HepG2 (cell line): ENCODE results near the gene SNED1. TPM values are rescaled to one million over a fixed set of nuclear protein-coding genes. Genes with fewer than 3 reads are reported as not detected.

Experiments used
- ATAC-seq: fragments of 200-7000 bp; cut with Tn5 transposase; 3 replicates; pipeline ENCODE4 v1.9.1; 2020; ENCODE audit warnings: mild to moderate bottlenecking, moderate library complexity
- BruUV-seq: library from RNA; stranded (reverse); fragments of 400-500 nt; replicated peaks from 2 replicates; lab custom pipeline; 2021; lab: Mats Ljungman, UMichigan
- CTCF ChIA-PET: fragments of 300-600 bp; formaldehyde crosslinking; extraction: SDS; loops from one replicate; lab custom pipeline; 2021; ENCODE audit warnings: low total read pairs, inconsistent platforms, low intra/inter-chr PET ratio; lab: Yijun Ruan, JAX
- POLR2A ChIA-PET: fragments of 350-600 bp; sonication (Branson Sonifier 250); formaldehyde crosslinking; loops from one replicate; lab custom pipeline; 2020; ENCODE audit warnings: antibody characterized with exemption, inconsistent platforms; lab: Yijun Ruan, JAX
- DNase-seq: peaks from one replicate; pipeline ENCODE4 v3.0.0-alpha.2; 2015; ENCODE audit warnings: low spot score
- FAIRE-seq: peaks from 3 replicates; lab custom pipeline; 2011; peaks lifted over from hg19 to GRCh38; lab: Jason Lieb, UNC
- H2AFZ ChIP-seq: one replicate; pipeline ENCODE4 v1.6.1; 2011; ENCODE audit warnings: low read length, inconsistent platforms
- H3K27ac ChIP-seq: fragments of 300-600 bp; 3 replicates; pipeline ENCODE4 v1.8.0; 2011; ENCODE audit warnings: mixed run types, mild to moderate bottlenecking, mixed read lengths, low read length, inconsistent platforms; ENCODE audit not compliant: insufficient read depth; ENCODE audit errors: extremely low read length
- H3K27me3 ChIP-seq, 2 experiments: fragments of 200-600 bp in 1 of 2; 2 replicates in 1 of 2; 3 replicates in 1 of 2; pipeline versions ENCODE4 v1.6.0 to v1.8.0; 2011; ENCODE audit warnings: low read length in 2 of 2, mild to moderate bottlenecking in 2 of 2, moderate library complexity in 2 of 2, inconsistent platforms in 1 of 2; ENCODE audit not compliant: insufficient read depth in 2 of 2, control insufficient read depth in 1 of 2
- H3K36me3 ChIP-seq, 2 experiments: fragments of 200-600 bp in 1 of 2; replicated peaks in 1 of 2; 2 replicates in 1 of 2; 3 replicates in 1 of 2; pipeline versions ENCODE4 v1.5.1 to v1.8.0; 2011; ENCODE audit warnings: low read length in 2 of 2, inconsistent platforms in 1 of 2; ENCODE audit not compliant: insufficient read depth in 2 of 2, control insufficient read depth in 1 of 2
- H3K4me1 ChIP-seq: 2 replicates; pipeline ENCODE4 v1.5.1; 2012; ENCODE audit warnings: low read length, inconsistent platforms; ENCODE audit not compliant: insufficient read depth
- H3K4me2 ChIP-seq: 2 replicates; pipeline ENCODE4 v1.6.0; 2011; ENCODE audit warnings: low read depth, low read length, inconsistent platforms
- H3K4me3 ChIP-seq, 3 experiments: fragments of 200-600 bp in 1 of 3; sonication (generic), shearing (Covaris generic) in 1 of 3; replicated peaks in 1 of 3; 2 replicates each; pipeline ENCODE4 v1.5.1; 2011 to 2016; ENCODE audit warnings: low read length in 3 of 3, inconsistent platforms in 2 of 3, low read depth in 2 of 3, mild to moderate bottlenecking in 2 of 3, control low read depth in 1 of 3, mixed read lengths in 1 of 3; ENCODE audit not compliant: insufficient read depth in 1 of 3
- H3K79me2 ChIP-seq: one replicate; pipeline ENCODE4 v1.6.1; 2011; ENCODE audit warnings: low read length, inconsistent platforms; ENCODE audit not compliant: insufficient read depth
- H3K9ac ChIP-seq: 2 replicates; pipeline ENCODE4 v1.6.0; 2011; ENCODE audit warnings: mild to moderate bottlenecking, low read depth, low read length, inconsistent platforms; ENCODE audit not compliant: insufficient read depth
- H3K9me3 ChIP-seq: 2 replicates; pipeline ENCODE4 v1.5.1; 2012; ENCODE audit warnings: mild to moderate bottlenecking, low read length
- H4K20me1 ChIP-seq: 2 replicates; pipeline ENCODE4 v1.6.0; 2011; ENCODE audit warnings: inconsistent platforms, mild to moderate bottlenecking, low read length, moderate library complexity; ENCODE audit not compliant: insufficient read depth
- ARID5B ChIP-seq: IDR thresholded peaks from 2 replicates; pipeline ENCODE4 v1.4.0; 2020; ENCODE audit warnings: mild to moderate bottlenecking, missing genetic modification reagents
- CTCF ChIP-seq: sonication (generic); formaldehyde crosslinking; IDR thresholded peaks from 2 replicates; pipeline ENCODE4 v1.5.0; 2020; ENCODE audit warnings: mild to moderate bottlenecking, missing genetic modification reagents, moderate library complexity
- RFXAP ChIP-seq: sonication (generic); formaldehyde crosslinking; IDR thresholded peaks from 2 replicates; pipeline ENCODE4 v1.4.0; 2020; ENCODE audit warnings: missing genetic modification reagents, borderline replicate concordance
- TCF12 ChIP-seq, 2 experiments: fragments of 450-650 bp in 1 of 2; sonication (generic) in 1 of 2; formaldehyde crosslinking in 1 of 2; IDR thresholded peaks; 2 replicates each; pipeline versions ENCODE4 v1.6.1 to v1.8.0; 2017 to 2022; ENCODE audit warnings: antibody characterized with exemption in 1 of 2, mild to moderate bottlenecking in 1 of 2, missing genetic modification reagents in 1 of 2, moderate library complexity in 1 of 2
- ZNF614 ChIP-seq: IDR thresholded peaks from 2 replicates; pipeline ENCODE4 v1.6.1; 2018; ENCODE audit warnings: missing biosample characterization, missing genetic modification reagents, inconsistent platforms, borderline replicate concordance
- WGBS: methylation state at CpG from one replicate; pipeline ENCODE4 v1.1.6; 2017; ENCODE audit warnings: low lambda C conversion rate; 5-methylcytosine and 5-hydroxymethylcytosine counted together
- in situ Hi-C: cut with HindIII; loops from 2 replicates; pipeline ENCODE4 v1.10.0; 2017; ENCODE audit warnings: low pct_unique_long_range_greater_than_20kb; ENCODE audit not compliant: extremely low pct_ligation_motif_present
- intact Hi-C: fragments of 100-400 bp; cut with micrococcal nuclease; formaldehyde crosslinking; loops from one replicate; pipeline ENCODE4 v1.10.0; 2022; ENCODE audit not compliant: unreplicated experiment
- polyA plus RNA-seq, 8 experiments: library from polyadenylated mRNA; depleted of rRNA in 3 of 8; stranded (reverse) in 7 of 8; unstranded in 1 of 8; fragments of >200 nt; fragmentation: Illumina TruSeq in 4 of 8; extraction: Trizol in 4 of 8; gene quantifications; 2 replicates each; pipeline versions ENCODE4 v1.2.1 to v1.2.3, GENCODE V29; 2011 to 2016; ENCODE audit warnings: low read depth in 4 of 8, missing spikeins in 1 of 8, mixed read lengths in 1 of 8; ENCODE audit not compliant: insufficient read depth in 1 of 8
- total RNA-seq, 5 experiments: library from RNA; depleted of rRNA; stranded (reverse); fragments of >200 nt; fragmentation: Illumina TruSeq; extraction: Trizol; gene quantifications; 2 replicates each; pipeline ENCODE4 v1.2.3, GENCODE V29; 2016; ENCODE audit warnings: low read depth in 1 of 5

Gene SNED1
- total and polyA plus RNA-seq, 2 of the 13 experiments (the other 11 are each of a cell fraction or from before 2014, with no cell fraction given): 0.15 to 0.65 TPM

- in situ Hi-C loops (no loop called here), intact Hi-C loops (no loop called here)
- Histone ChIP-seq H3K4me2 (no peak overlapping the region), H2AFZ (no peak overlapping the region), H3K9ac (no peak overlapping the region), H3K27me3 (peaks cover 6 to 31% of the 10 kb centered on the region in 2 experiments; a peak in 4 of 5 replicates), H3K27ac (no peak overlapping the region), H3K79me2 (no peaks in the 10 kb centered on the region), H3K4me3 (no peak overlapping the region), H3K4me1 (peaks cover 40% of the 10 kb centered on the region), H3K9me3 (peaks cover 5% of the 10 kb centered on the region; the same call in 1 of the 2 replicates), H3K36me3 (no peaks in the 10 kb centered on the region), H4K20me1 (no peaks in the 10 kb centered on the region)
- WGBS: 74% methylated on average over 17 of the region's 21 CpGs
- ChIA-PET CTCF (no interaction called here), POLR2A (interaction anchor here (1.0 kb wide), 1 partner anchor 220 kb away, joined by 3 read pairs; no protein-coding TSS in a partner anchor)
- TF ChIP-seq RFXAP (CRISPR knock-in tag) (no peak), CTCF (CRISPR knock-in tag) (peak; percentile 36), ZNF614 (CRISPR knock-in tag) (no peak), TCF12 (IDR thresholded peaks at IDR 0.05) (no peak), TCF12 (CRISPR knock-in tag; IDR thresholded peaks at IDR 0.05) (no peak), ARID5B (CRISPR knock-in tag) (no peak)
- ATAC-seq (no peak), DNase-seq (no peak), FAIRE-seq (no peak)
- BruUV-seq: no TSS peak
Measured at GRCh38 chr2:241001413-241002274, 3.2 kb downstream of the SNED1 start.
